ENCODE measurements around the gene GPD2. TPM values are rescaled to one million over a fixed set of nuclear protein-coding genes. Genes with fewer than 3 reads are reported as not detected.

Gene GPD2
- total and polyA plus RNA-seq, 2 of the 8 experiments (the other 6 are each of a cell fraction or from before 2014, with no cell fraction given) = 8.4 to 43.1 TPM

DNA sequence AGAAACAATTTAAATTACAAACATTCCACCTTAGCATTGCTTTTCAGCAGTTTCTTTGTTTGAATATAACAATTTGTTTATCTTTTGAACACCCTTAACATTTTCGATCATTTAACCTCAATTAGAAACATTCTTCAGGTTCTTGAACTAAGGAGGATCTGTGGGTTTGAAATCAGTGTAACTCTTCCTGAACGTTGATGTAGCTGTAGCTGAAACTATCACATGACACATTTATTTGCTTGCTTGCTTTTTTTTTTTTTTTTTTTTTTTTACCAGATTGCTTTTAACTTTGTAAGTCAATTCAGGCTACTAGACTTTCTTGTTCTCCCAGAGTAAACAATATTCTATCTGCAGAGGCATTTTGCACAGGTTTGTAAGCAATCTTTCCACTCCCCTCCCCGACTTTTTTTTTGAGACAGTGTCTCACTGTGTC lies 47.6 kb downstream of the GPD2 start (continued):
- TF ChIP-seq CHD7 (IDR thresholded peaks at IDR 0.05; ENCODE audit: insufficient replicate concordance, low read length) (no peak), NANOG (IDR thresholded peaks at IDR 0.05; ENCODE audit: insufficient read depth, low read depth, low read length, poor library complexity, severe bottlenecking) (no peak), FOSL1 (IDR thresholded peaks at IDR 0.05; ENCODE audit: insufficient read depth, low read depth, low read length) (no peak), KDM5A (IDR thresholded peaks at IDR 0.05; ENCODE audit: low read length) (no peak), YY1 (IDR thresholded peaks at IDR 0.05; ENCODE audit: low read depth, low read length) (no peak), JUND (IDR thresholded peaks at IDR 0.05; ENCODE audit: low read length) (no peak), CEBPB (IDR thresholded peaks at IDR 0.05; ENCODE audit: low read depth, low read length) (no peak), SRF (IDR thresholded peaks at IDR 0.05; ENCODE audit: low read depth, low read length) (no peak), SP2 (IDR thresholded peaks at IDR 0.05; ENCODE audit: low read length) (no peak), CBX5 (IDR thresholded peaks at IDR 0.05; ENCODE audit: low read depth, low read length) (no peak), CREB1 (IDR thresholded peaks at IDR 0.05) (no peak), TAF7 (optimal IDR thresholded peaks at IDR 0.05; ENCODE audit: borderline replicate concordance, low read depth, low read length) (no peak), TEAD4 (IDR thresholded peaks at IDR 0.05; ENCODE audit: low read depth, low read length) (no peak), EGR1 (IDR thresholded peaks at IDR 0.05; ENCODE audit: borderline replicate concordance, low read depth, low read length) (no peak)

Data from H1 (cell line).